ENCODE measurements around the gene NCOA5.

NCOA5 gene

DNA sequence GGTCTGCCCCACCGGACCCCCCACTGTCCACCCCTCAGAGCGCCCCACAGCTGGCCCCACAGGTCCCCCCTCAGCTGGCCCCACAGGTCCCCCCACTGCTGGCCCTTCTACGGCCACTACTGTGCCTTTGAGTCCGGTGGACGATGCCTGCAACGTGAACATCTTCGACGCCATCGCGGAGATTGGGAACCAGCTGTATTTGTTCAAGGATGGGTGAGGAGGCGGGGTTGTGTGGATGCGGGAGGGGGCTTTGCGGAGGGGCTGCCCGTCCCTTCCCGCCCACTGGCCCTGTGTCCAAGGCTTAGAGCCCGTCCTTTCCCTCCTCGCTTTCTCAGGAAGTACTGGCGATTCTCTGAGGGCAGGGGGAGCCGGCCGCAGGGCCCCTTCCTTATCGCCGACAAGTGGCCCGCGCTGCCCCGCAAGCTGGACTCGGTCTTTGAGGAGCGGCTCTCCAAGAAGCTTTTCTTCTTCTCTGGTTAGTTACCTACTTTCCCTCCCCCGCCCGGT, 76.4 kb downstream of the NCOA5 start:
- Histone ChIP-seq H3K4me2 (ENCODE audit: insufficient read depth, low read length, poor library complexity, severe bottlenecking) (peak overlapping the region; percentile 57), H3K14ac (ENCODE audit: low read length) (no peak overlapping the region), H2BK5ac (ENCODE audit: low read length) (no peak overlapping the region), H3K4me1 (ENCODE audit: control insufficient read depth in 2 of 2, insufficient read depth in 1 of 2, low read depth in 1 of 2, low read length in 2 of 2) (peaks cover 1 to 8% of the 10 kb centered on the region in 2 donors), H4K8ac (ENCODE audit: low read depth, low read length) (no peak overlapping the region), H3K79me1 (ENCODE audit: low read depth, low read length) (peaks cover 1% of the 10 kb centered on the region), H3K27ac (replicated peaks; ENCODE audit: low read length) (no peak overlapping the region), H2BK15ac (ENCODE audit: low read length) (peak overlapping the region; percentile 49), H3K4me3 (ENCODE audit: low read length in 2 of 2) (no peak overlapping the region), H2AFZ (ENCODE audit: low read length) (peak overlapping the region; percentile 83), H3K4ac (ENCODE audit: low read length) (no peak overlapping the region), H3K18ac (ENCODE audit: low read length) (peak overlapping the region; percentile 20), H2BK120ac (ENCODE audit: low read depth, low read length) (no peak overlapping the region), H3K9me3 (replicated peaks in 1 of 2; ENCODE audit: control insufficient read depth in 2 of 2, insufficient read depth in 1 of 2, low read depth in 1 of 2, low read length in 2 of 2) (peaks cover 0 to 5% of the 10 kb centered on the region in 2 donors), H2AK5ac (ENCODE audit: low read depth, low read length) (peak overlapping the region; percentile 90), H3K23ac (ENCODE audit: low read depth, low read length, poor library complexity) (no peak overlapping the region), H3K36me3 (replicated peaks in 1 of 2; ENCODE audit: control insufficient read depth in 2 of 2, insufficient read depth in 2 of 2, low read length in 2 of 2) (no peaks in the 10 kb centered on the region), H3K9ac (ENCODE audit: low read depth, low read length, poor library complexity) (peak overlapping the region; percentile 81), H2BK12ac (ENCODE audit: low read length) (no peak overlapping the region), H4K91ac (ENCODE audit: low read depth, low read length, poor library complexity) (no peak overlapping the region), H3K27me3 (ENCODE audit: control insufficient read depth in 3 of 3, insufficient read depth in 3 of 3, low read depth in 1 of 3, low read length in 3 of 3) (peaks cover 0 to 25% (median 6%) of the 10 kb centered on the region in 3 experiments)
- DNase-seq (ENCODE audit: low spot score) = no peak
- WGBS, 2 donors (ENCODE audit: extremely low coverage in 2 of 2, insufficient read length in 2 of 2, insufficient replicate concordance in 1 of 2) = no CpG with 5 or more reads among the region's 29 CpGs

DNA sequence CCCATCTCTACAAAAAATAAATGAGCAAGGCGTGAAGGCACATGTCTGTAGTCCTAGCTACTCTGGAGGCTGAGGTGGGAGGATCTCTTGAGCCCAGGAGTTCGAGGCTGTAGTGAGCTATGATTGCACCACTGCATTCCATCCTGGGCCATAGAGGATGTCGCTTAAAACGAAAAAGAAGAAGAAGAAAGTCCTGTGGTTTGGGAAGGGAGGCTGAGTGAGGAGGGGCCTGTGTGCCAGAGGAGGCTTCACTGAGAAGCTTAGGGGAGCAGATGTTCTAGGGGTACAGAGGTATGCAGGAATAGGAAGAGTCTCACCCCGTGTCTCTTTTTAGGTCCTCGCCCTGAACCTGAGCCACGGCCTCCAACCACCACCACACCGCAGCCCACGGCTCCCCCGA, 76.8 kb downstream of the NCOA5 start:
- peak overlapping the region; percentile 49 for H2BK15ac ChIP-seq (ENCODE audit: low read length)
- H4K91ac ChIP-seq (ENCODE audit: low read depth, low read length, poor library complexity) = no peak overlapping the region
- WGBS, 2 donors (ENCODE audit: extremely low coverage in 2 of 2, insufficient read length in 2 of 2, insufficient replicate concordance in 1 of 2) = no CpG with 5 or more reads among the region's 10 CpGs
- no peak overlapping the region for H2BK5ac ChIP-seq (ENCODE audit: low read length)
- peaks cover 0 to 5% of the 10 kb centered on the region in 2 donors for H3K9me3 ChIP-seq (replicated peaks in 1 of 2; ENCODE audit: control insufficient read depth in 2 of 2, insufficient read depth in 1 of 2, low read depth in 1 of 2, low read length in 2 of 2)
- H3K23ac ChIP-seq (ENCODE audit: low read depth, low read length, poor library complexity) = no peak overlapping the region
- H3K79me1 ChIP-seq (ENCODE audit: low read depth, low read length) = peaks cover 1% of the 10 kb centered on the region
- H3K4me2 ChIP-seq (ENCODE audit: insufficient read depth, low read length, poor library complexity, severe bottlenecking) = no peak overlapping the region
- H2AK5ac ChIP-seq (ENCODE audit: low read depth, low read length) = peak overlapping the region; percentile 90
- no peak overlapping the region for H3K4me3 ChIP-seq (ENCODE audit: low read length in 2 of 2)
- H2AFZ ChIP-seq (ENCODE audit: low read length) = no peak overlapping the region
- no peak overlapping the region for H4K8ac ChIP-seq (ENCODE audit: low read depth, low read length)
- peaks cover 0 to 25% (median 6%) of the 10 kb centered on the region in 3 experiments for H3K27me3 ChIP-seq (ENCODE audit: control insufficient read depth in 3 of 3, insufficient read depth in 3 of 3, low read depth in 1 of 3, low read length in 3 of 3)
- H3K14ac ChIP-seq (ENCODE audit: low read length) = no peak overlapping the region
- H2BK120ac ChIP-seq (ENCODE audit: low read depth, low read length) = no peak overlapping the region
- H3K9ac ChIP-seq (ENCODE audit: low read depth, low read length, poor library complexity) = no peak overlapping the region
- no peak overlapping the region for H3K18ac ChIP-seq (ENCODE audit: low read length)
- no peaks in the 10 kb centered on the region for H3K36me3 ChIP-seq (replicated peaks in 1 of 2; ENCODE audit: control insufficient read depth in 2 of 2, insufficient read depth in 2 of 2, low read length in 2 of 2)
- no peak overlapping the region for H3K27ac ChIP-seq (replicated peaks; ENCODE audit: low read length)
- H2BK12ac ChIP-seq (ENCODE audit: low read length) = no peak overlapping the region
- no peak for DNase-seq (ENCODE audit: low spot score)
- H3K4me1 ChIP-seq (ENCODE audit: control insufficient read depth in 2 of 2, insufficient read depth in 1 of 2, low read depth in 1 of 2, low read length in 2 of 2) = peaks cover 6 to 10% of the 10 kb centered on the region in 2 donors
- no peak overlapping the region for H3K4ac ChIP-seq (ENCODE audit: low read length)

DNA sequence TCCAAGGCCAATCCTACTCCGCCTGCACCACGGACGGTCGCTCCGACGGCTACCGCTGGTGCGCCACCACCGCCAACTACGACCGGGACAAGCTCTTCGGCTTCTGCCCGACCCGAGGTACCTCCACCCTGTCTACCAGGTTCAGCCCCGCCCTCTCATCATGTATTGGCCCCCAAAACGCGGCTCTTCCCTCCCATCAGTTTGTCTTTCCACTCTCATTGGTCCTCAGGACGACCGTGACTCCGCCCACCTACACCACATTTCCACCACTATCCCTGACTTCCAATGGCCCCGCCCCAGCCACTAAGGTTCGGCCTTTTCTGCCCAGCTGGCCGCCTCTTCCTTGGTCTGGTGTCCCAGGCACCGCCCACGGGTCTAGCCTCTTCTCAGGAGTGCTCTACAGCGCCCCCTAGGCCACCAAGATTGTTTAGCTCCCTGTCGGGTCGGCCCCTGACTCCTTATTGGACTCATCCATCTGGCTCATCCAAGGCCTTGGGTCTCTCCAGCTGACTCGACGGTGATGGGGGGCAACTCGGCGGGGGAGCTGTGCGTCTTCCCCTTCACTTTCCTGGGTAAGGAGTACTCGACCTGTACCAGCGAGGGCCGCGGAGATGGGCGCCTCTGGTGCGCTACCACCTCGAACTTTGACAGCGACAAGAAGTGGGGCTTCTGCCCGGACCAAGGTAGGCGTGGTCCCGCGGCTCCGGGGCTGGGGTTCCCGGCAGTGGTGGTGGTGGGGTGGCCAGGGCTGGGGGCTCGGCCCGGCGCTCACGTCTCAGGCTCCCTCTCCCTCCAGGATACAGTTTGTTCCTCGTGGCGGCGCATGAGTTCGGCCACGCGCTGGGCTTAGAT, 77.9 kb downstream of the NCOA5 start:
- H3K4ac ChIP-seq (ENCODE audit: low read length) = no peak overlapping the region
- no peak overlapping the region for H3K9ac ChIP-seq (ENCODE audit: low read depth, low read length, poor library complexity)
- H2AFZ ChIP-seq (ENCODE audit: low read length) = no peak overlapping the region
- H3K79me1 ChIP-seq (ENCODE audit: low read depth, low read length) = peaks cover 1% of the 10 kb centered on the region
- peaks cover 6 to 10% of the 10 kb centered on the region in 2 donors for H3K4me1 ChIP-seq (ENCODE audit: control insufficient read depth in 2 of 2, insufficient read depth in 1 of 2, low read depth in 1 of 2, low read length in 2 of 2)
- H4K91ac ChIP-seq (ENCODE audit: low read depth, low read length, poor library complexity) = no peak overlapping the region
- H3K36me3 ChIP-seq (replicated peaks in 1 of 2; ENCODE audit: control insufficient read depth in 2 of 2, insufficient read depth in 2 of 2, low read length in 2 of 2) = no peaks in the 10 kb centered on the region
- no peak for DNase-seq (ENCODE audit: low spot score)
- H4K8ac ChIP-seq (ENCODE audit: low read depth, low read length) = peak overlapping the region; percentile 17
- H3K18ac ChIP-seq (ENCODE audit: low read length) = no peak overlapping the region
- peaks cover 0 to 5% of the 10 kb centered on the region in 2 donors for H3K9me3 ChIP-seq (replicated peaks in 1 of 2; ENCODE audit: control insufficient read depth in 2 of 2, insufficient read depth in 1 of 2, low read depth in 1 of 2, low read length in 2 of 2)
- no peak overlapping the region for H3K27ac ChIP-seq (replicated peaks; ENCODE audit: low read length)
- no CpG with 5 or more reads among the region's 57 CpGs for WGBS, 2 donors (ENCODE audit: extremely low coverage in 2 of 2, insufficient read length in 2 of 2, insufficient replicate concordance in 1 of 2)
- H2BK5ac ChIP-seq (ENCODE audit: low read length) = no peak overlapping the region
- H2BK120ac ChIP-seq (ENCODE audit: low read depth, low read length) = peak overlapping the region; percentile 69
- H3K14ac ChIP-seq (ENCODE audit: low read length) = peak overlapping the region; percentile 97
- H3K27me3 ChIP-seq (ENCODE audit: control insufficient read depth in 3 of 3, insufficient read depth in 3 of 3, low read depth in 1 of 3, low read length in 3 of 3) = peaks cover 0 to 25% (median 6%) of the 10 kb centered on the region in 3 experiments
- H3K4me2 ChIP-seq (ENCODE audit: insufficient read depth, low read length, poor library complexity, severe bottlenecking) = no peak overlapping the region
- H3K23ac ChIP-seq (ENCODE audit: low read depth, low read length, poor library complexity) = peak overlapping the region; percentile 65
- peak overlapping the region; percentile 75 for H2AK5ac ChIP-seq (ENCODE audit: low read depth, low read length)
- H2BK12ac ChIP-seq (ENCODE audit: low read length) = no peak overlapping the region
- no peak overlapping the region for H2BK15ac ChIP-seq (ENCODE audit: low read length)
- H3K4me3 ChIP-seq (ENCODE audit: low read length in 2 of 2) = peak overlapping the region in 1 of 2 donors; percentile 58

Measured in neuronal stem cell (in vitro differentiated cells).